A549 (cell line): Measurements from ENCODE around the gene BSND.

Experiments used
- CBX2 ChIP-seq: fragments of 200-600 bp; sonication (generic); IDR thresholded peaks from 2 replicates; pipeline ENCODE4 v1.6.1; 2016; ENCODE audit warnings: low read depth, mild to moderate bottlenecking, borderline replicate concordance
- CTCF ChIP-seq: fragments of >200 bp; sonication (Bioruptor Twin); formaldehyde crosslinking; IDR thresholded peaks from 3 replicates; pipeline ENCODE4 v1.5.1; 2016
- EP300 ChIP-seq, 2 experiments: fragments of >200 bp; sonication (Bioruptor Twin); formaldehyde crosslinking; IDR thresholded peaks; 2 replicates in 1 of 2; 3 replicates in 1 of 2; pipeline ENCODE4 v1.6.1; 2016 to 2017
- HOXA7 ChIP-seq: fragments of 250-450 bp; sonication (Bioruptor Pico); IDR thresholded peaks from 2 replicates; pipeline ENCODE4 v1.5.0; 2020; ENCODE audit warnings: mild to moderate bottlenecking, moderate library complexity
- NPAS2 ChIP-seq: fragments of 250-450 bp; sonication (Bioruptor Pico); IDR thresholded peaks from 2 replicates; pipeline ENCODE4 v1.8.0; 2022; ENCODE audit warnings: mild to moderate bottlenecking, moderate library complexity, borderline replicate concordance
- PHF8 ChIP-seq: fragments of 200-600 bp; sonication (generic); IDR thresholded peaks from 2 replicates; pipeline ENCODE4 v1.6.1; 2016; ENCODE audit warnings: low read depth, mild to moderate bottlenecking, antibody characterized with exemption, moderate library complexity, borderline replicate concordance
- POLR2AphosphoS2 ChIP-seq: conservative IDR thresholded peaks from 2 replicates; pipeline ENCODE4 v1.6.1; 2012; ENCODE audit warnings: low read length, improper control_type of control experiment, inconsistent platforms
- RAD21 ChIP-seq, 2 experiments: fragments of >200 bp in 1 of 2; sonication (Bioruptor Twin) in 1 of 2; formaldehyde crosslinking in 1 of 2; IDR thresholded peaks in 1 of 2; conservative IDR thresholded peaks in 1 of 2; 2 replicates in 1 of 2; 3 replicates in 1 of 2; pipeline ENCODE4 v1.6.1; 2012 to 2018; ENCODE audit warnings: inconsistent platforms in 1 of 2
- REST ChIP-seq: fragments of 200-600 bp; sonication (generic); IDR thresholded peaks from 2 replicates; pipeline ENCODE4 v1.6.1; 2016; ENCODE audit warnings: antibody characterized with exemption, mild to moderate bottlenecking, moderate library complexity
- SMC3 ChIP-seq: fragments of >200 bp; sonication (Bioruptor Twin); formaldehyde crosslinking; IDR thresholded peaks from 3 replicates; pipeline ENCODE4 v1.6.1; 2018; ENCODE audit warnings: inconsistent platforms

- TF ChIP-seq RAD21 (conservative IDR thresholded peaks at IDR 0.05 in 1 of 2, IDR thresholded peaks at IDR 0.05 in 1 of 2) (no peak), HOXA7 (CRISPR knock-in tag) (no peak), REST (no peak), CTCF (no peak), POLR2AphosphoS2 (no peak), SMC3 (no peak), NPAS2 (CRISPR knock-in tag) (no peak), PHF8 (no peak), CBX2 (no peak), EP300 (IDR thresholded peaks at IDR 0.05) (no peak)
These were observed 1.6 kb upstream of the BSND start for GRCh38 chr1:54996869-54997710.
